Endodermal cell (in vitro differentiated cells): Measurements from ENCODE around the gene IFIT1B. TPM values are rescaled to one million over a fixed set of nuclear protein-coding genes. Genes with fewer than 3 reads are reported as not detected.
A peak's percentile ranks its signal among the peaks of the same experiment; 100 is the strongest.
"Not testable (repeated sequence)": the region's sequence is repeated elsewhere in the genome, so short reads cannot be mapped to it uniquely, and the experiment has no call there.

Source experiments
- DNase-seq: peaks from one replicate; pipeline ENCODE4 v3.0.0-alpha.2; 2017
- H3K27ac ChIP-seq: 2 replicates; pipeline ENCODE4 v1.5.1; 2013; ENCODE audit warnings: mild to moderate bottlenecking, low read depth, low read length, moderate library complexity
- H3K27me3 ChIP-seq: 2 replicates; pipeline ENCODE4 v1.6.1; 2013; ENCODE audit warnings: mild to moderate bottlenecking, low read length, moderate library complexity; ENCODE audit not compliant: insufficient read depth, control insufficient read depth, poor library complexity, severe bottlenecking
- H3K36me3 ChIP-seq: 2 replicates; pipeline ENCODE4 v1.7.0; 2013; ENCODE audit warnings: mild to moderate bottlenecking, low read length, moderate library complexity; ENCODE audit not compliant: control insufficient read depth, insufficient read depth
- H3K4me1 ChIP-seq: one replicate; pipeline ENCODE4 v1.7.0; 2013; ENCODE audit warnings: low read length; ENCODE audit not compliant: control insufficient read depth, insufficient read depth
- H3K4me3 ChIP-seq: 2 replicates; pipeline ENCODE4 v1.5.1; 2013; ENCODE audit warnings: mild to moderate bottlenecking, low read length, moderate library complexity
- H3K9ac ChIP-seq: 2 replicates; pipeline ENCODE4 v1.6.1; 2013; ENCODE audit warnings: mild to moderate bottlenecking, low read length, moderate library complexity; ENCODE audit not compliant: poor library complexity, severe bottlenecking; ENCODE audit errors: extremely low read depth
- H3K9me3 ChIP-seq: 2 replicates; pipeline ENCODE4 v1.6.1; 2013; ENCODE audit warnings: mild to moderate bottlenecking, low read length, moderate library complexity; ENCODE audit not compliant: control insufficient read depth
- H3K27ac Mint-ChIP-seq: 2 replicates; pipeline ENCODE4 v1.8.0; 2020; ENCODE audit warnings: mixed read lengths
- H3K27me3 Mint-ChIP-seq: 2 replicates; pipeline ENCODE4 v1.8.0; 2021; ENCODE audit warnings: mild to moderate bottlenecking, mixed read lengths; ENCODE audit not compliant: insufficient read depth
- H3K36me3 Mint-ChIP-seq: 2 replicates; pipeline ENCODE4 v1.8.0; 2020; ENCODE audit warnings: low read depth, mixed read lengths
- H3K4me1 Mint-ChIP-seq: 2 replicates; pipeline ENCODE4 v1.8.0; 2020; ENCODE audit warnings: mixed read lengths
- H3K4me3 Mint-ChIP-seq: 2 replicates; pipeline ENCODE4 v1.8.0; 2020; ENCODE audit warnings: mild to moderate bottlenecking, moderate library complexity, mixed read lengths
- H3K9me3 Mint-ChIP-seq: 2 replicates; pipeline ENCODE4 v1.8.0; 2020; ENCODE audit warnings: mild to moderate bottlenecking, mixed read lengths
- WGBS, 2 experiments: methylation state at CpG; one replicate each; pipeline versions ENCODE4 v1.1.5 to v1.1.7; 2013; ENCODE audit warnings: missing lambda C conversion rate in 2 of 2, mixed read lengths in 1 of 2; ENCODE audit not compliant: insufficient coverage in 1 of 2, insufficient read length in 1 of 2; 5-methylcytosine and 5-hydroxymethylcytosine counted together
- long read RNA-seq, 4 experiments: library from polyadenylated mRNA in 2 of 4; library from RNA in 1 of 4; library from capped mRNA in 1 of 4; stranded (forward) in 3 of 4; unstranded in 1 of 4; transcript quantifications; one replicate each; pipeline ENCODE4 v2.0.0, GENCODE V29; 2020 to 2021; ENCODE audit warnings: inconsistent platforms in 1 of 4
- polyA plus RNA-seq, 2 experiments: library from polyadenylated mRNA; stranded (reverse); fragments of 50-300 nt; gene quantifications; one replicate each; pipeline ENCODE4 v1.2.3, GENCODE V29; 2013
- total RNA-seq, 2 donors: library from RNA; stranded (reverse); fragmentation: NEBNext Ultra II Directional in 1 of 2; extraction: Animal tissue kit (Norgen Biotek cat#: 25700) in 1 of 2; gene quantifications; 2 replicates in 1 of 2; 3 replicates in 1 of 2; pipeline ENCODE4 v1.2.1, GENCODE V29; 2021
- TF ChIP-seq, protein P1 (sequence below): fragments of 200-600 bp; sonication (generic); conservative IDR thresholded peaks from 2 replicates; pipeline ENCODE4 v1.5.0; 2021; ENCODE audit warnings: antibody characterized with exemption, mild to moderate bottlenecking

IFIT1B gene, protein sequence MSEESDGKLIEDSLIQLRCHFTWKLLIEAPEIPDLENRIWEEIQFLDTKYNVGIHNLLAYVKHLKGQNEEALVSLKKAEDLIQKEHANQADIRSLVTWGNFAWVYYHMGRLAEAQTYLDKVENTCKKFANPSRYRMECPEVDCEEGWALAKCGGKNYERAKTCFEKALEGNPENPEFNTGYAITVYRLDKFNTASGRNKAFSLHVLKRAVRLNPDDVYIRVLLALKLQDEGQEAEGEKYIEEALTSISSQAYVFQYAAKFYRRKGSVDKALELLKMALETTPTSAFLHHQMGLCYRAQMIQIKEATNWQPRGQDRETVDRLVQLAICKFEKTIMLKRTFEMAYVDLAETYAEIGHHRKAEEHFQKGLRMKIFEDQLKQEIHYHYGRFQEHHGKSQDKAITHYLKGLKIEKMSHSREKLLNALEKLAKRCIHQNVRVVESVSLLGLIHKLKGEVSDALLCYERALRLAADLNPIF
- not detected for total RNA-seq
- polyA plus RNA-seq (2013, experiment 1 of 2), result not detected
- not detected for polyA plus RNA-seq (2013, experiment 2 of 2)
- long read RNA-seq, experiment 1, result 0 reads
- long read RNA-seq, experiment 2, result 0 reads
- long read RNA-seq, experiment 3, result 0 reads
- long read RNA-seq, experiment 4, result 0 reads

DNA sequence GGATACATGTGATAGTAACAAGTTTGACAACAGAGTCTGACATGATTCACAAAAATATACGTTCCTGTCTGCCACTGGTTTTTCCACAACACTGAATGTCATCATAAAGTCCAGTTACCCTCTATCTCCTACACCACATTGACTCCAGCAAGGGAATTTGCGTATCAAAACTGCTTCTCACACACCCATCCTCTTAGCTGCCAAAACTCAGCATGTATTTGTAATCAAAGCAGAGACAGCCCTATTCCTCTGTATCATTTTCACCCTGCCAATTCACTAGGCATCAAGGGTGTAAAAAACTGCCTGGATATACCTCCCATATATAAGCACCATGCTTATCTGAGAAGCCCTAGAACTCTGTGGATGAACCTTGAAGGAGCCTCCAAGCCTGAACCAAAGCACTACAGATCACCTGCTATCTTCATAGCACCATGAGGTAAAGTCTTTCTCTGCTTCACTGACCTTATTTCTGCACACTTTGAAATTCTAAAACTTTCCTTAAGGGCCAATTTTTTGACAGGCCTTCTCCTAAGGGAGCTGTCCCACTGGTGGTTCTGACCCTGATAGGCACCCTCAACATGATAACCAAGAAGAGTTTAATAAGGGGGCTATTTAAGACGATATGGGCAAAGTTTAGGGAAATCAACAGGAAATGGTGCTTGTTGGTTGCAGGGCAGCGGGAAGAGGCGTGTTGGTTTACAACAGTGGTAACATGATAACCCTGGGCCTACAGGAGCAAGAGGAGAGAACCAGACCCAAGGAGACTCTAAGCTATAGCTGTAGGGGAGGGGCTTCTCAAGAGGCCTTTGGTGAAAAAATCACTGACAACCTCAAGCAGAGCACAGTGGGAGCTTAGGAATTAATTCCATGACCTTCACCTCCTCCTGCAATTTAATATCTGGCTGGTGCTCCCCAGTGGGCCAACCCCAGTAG lies at the start of gene IFIT1B:
TSS of gene IFIT1B (plus strand) at position 352 of the 933 bp plus-strand sequence. CDS start at position 432, 80 bp downstream.
- Mint-ChIP-seq H3K9me3 (no peaks in the 10 kb centered on the region), H3K4me1 (peaks cover 18% of the 10 kb centered on the region), H3K27me3 (no peaks in the 10 kb centered on the region), H3K4me3 (no peak within 1 kb of the TSS), H3K36me3 (no peaks in the 10 kb centered on the region), H3K27ac (no peak within 1 kb of the TSS)
- TF ChIP-seq, protein P1, sequence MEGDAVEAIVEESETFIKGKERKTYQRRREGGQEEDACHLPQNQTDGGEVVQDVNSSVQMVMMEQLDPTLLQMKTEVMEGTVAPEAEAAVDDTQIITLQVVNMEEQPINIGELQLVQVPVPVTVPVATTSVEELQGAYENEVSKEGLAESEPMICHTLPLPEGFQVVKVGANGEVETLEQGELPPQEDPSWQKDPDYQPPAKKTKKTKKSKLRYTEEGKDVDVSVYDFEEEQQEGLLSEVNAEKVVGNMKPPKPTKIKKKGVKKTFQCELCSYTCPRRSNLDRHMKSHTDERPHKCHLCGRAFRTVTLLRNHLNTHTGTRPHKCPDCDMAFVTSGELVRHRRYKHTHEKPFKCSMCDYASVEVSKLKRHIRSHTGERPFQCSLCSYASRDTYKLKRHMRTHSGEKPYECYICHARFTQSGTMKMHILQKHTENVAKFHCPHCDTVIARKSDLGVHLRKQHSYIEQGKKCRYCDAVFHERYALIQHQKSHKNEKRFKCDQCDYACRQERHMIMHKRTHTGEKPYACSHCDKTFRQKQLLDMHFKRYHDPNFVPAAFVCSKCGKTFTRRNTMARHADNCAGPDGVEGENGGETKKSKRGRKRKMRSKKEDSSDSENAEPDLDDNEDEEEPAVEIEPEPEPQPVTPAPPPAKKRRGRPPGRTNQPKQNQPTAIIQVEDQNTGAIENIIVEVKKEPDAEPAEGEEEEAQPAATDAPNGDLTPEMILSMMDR, result no peak
- no peak within 1 kb of the TSS for H3K4me3 ChIP-seq
- 89 to 91% methylated on average over 5 of the region's 5 CpGs for WGBS, 2 experiments
- H3K27ac ChIP-seq, result no peak within 1 kb of the TSS
- no peak within 1 kb of the TSS for H3K9ac ChIP-seq
- DNase-seq, result no peak
- H3K36me3 ChIP-seq, result no peaks in the 10 kb centered on the region
- H3K27me3 ChIP-seq, result no peaks in the 10 kb centered on the region
- H3K4me1 ChIP-seq, result no peaks in the 10 kb centered on the region
- no peaks in the 10 kb centered on the region for H3K9me3 ChIP-seq

DNA sequence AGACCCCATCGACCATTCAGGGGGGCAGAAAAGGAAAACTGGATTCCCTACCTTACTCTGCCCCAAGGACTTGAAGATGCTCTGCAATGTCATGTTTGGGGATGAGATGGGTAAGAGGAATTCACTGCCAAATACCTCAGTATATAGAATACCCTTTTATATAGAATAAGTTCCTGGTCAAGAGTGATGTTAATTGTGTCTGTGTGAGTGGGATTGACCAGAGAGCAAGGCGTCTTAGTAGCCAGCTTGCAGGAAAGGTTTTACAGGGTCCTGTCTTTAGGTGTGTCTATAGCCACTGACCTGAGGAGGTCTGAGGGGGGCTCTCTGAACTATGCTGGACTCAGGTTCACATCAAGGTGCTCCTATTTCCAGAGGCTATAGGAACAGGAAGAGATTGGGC lies 48.7 kb upstream of the IFIT1B start:
- Mint-ChIP-seq H3K4me3 (no peak overlapping the region), H3K27me3 (no peaks in the 10 kb centered on the region), H3K9me3 (no peaks in the 10 kb centered on the region), H3K27ac (no peak overlapping the region), H3K36me3 (no peaks in the 10 kb centered on the region), H3K4me1 (peaks cover 50% of the 10 kb centered on the region)
- Histone ChIP-seq H3K4me1 (peaks cover 22% of the 10 kb centered on the region), H3K36me3 (no peaks in the 10 kb centered on the region), H3K27ac (no peak overlapping the region), H3K9ac (no peak overlapping the region), H3K27me3 (no peaks in the 10 kb centered on the region), H3K4me3 (no peak overlapping the region), H3K9me3 (no peaks in the 10 kb centered on the region)
- TF ChIP-seq, protein P1, result no peak
- 92% methylated on average over 1 of the region's 2 CpGs; no CpG with 5 or more reads in 1 of the 2 experiments for WGBS, 2 experiments
- no peak for DNase-seq

DNA sequence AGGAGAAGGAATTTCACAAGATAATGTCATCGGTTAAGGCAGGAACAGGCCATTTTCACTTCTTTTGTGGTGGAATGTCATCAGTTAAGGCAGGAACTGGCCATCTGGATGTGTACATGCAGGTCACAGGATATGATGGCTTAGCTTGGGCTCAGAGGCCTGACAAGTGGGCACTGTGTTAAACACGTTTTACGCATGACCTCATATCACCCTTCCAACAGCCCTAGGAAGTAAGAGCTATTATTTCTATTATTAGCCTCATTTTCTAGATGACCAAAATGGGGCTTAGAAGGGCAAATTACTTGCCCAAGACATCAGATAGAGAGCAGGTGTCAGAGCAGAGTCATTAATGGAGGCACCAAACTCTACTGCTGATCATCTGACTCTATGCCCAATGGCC lies 47.8 kb upstream of the IFIT1B start:
- H3K27me3 ChIP-seq, H3K4me3 Mint-ChIP-seq, H3K4me3 ChIP-seq, H3K9me3 ChIP-seq, DNase-seq, H3K36me3 Mint-ChIP-seq, H3K27me3 Mint-ChIP-seq, H3K27ac ChIP-seq, H3K9me3 Mint-ChIP-seq, H3K36me3 ChIP-seq, H3K9ac ChIP-seq: not testable (repeated sequence)
- H3K4me1 ChIP-seq, result peaks cover 24% of the 10 kb centered on the region
- WGBS, 2 experiments, result 93% methylated on average over 3 of the region's 3 CpGs; no CpG with 5 or more reads in 1 of the 2 experiments
- peak overlapping the region; percentile 40 for H3K27ac Mint-ChIP-seq
- peaks cover 51% of the 10 kb centered on the region for H3K4me1 Mint-ChIP-seq
